K562 (cell line): ENCODE data around the gene RTBDN. TPM values are rescaled to one million over a fixed set of nuclear protein-coding genes. Genes with fewer than 3 reads are reported as not detected.
A peak's percentile ranks its signal among the peaks of the same experiment; 100 is the strongest.

Experiments
- BMI1 ChIP-seq: fragments of 150-350 bp; IDR thresholded peaks from 2 replicates; pipeline ENCODE4 v1.6.1; 2014; ENCODE audit warnings: low read length
- BRD9 ChIP-seq: fragments of 450-650 bp; IDR thresholded peaks from 2 replicates; pipeline ENCODE4 v1.6.1; 2018; ENCODE audit warnings: low read depth; ENCODE audit not compliant: partially characterized antibody
- CTCF ChIP-seq, 3 experiments: IDR thresholded peaks in 2 of 3; conservative IDR thresholded peaks in 1 of 3; 2 replicates each; pipeline ENCODE4 v1.5.1; 2011 to 2012; ENCODE audit warnings: low read length in 3 of 3, mild to moderate bottlenecking in 3 of 3, control low read depth in 2 of 3, improper control_type of control experiment in 1 of 3, inconsistent platforms in 1 of 3, low read depth in 1 of 3, mixed read lengths in 1 of 3, moderate library complexity in 1 of 3; ENCODE audit not compliant: insufficient read depth in 2 of 3
- E2F4 ChIP-seq: sonication (generic); formaldehyde crosslinking; IDR thresholded peaks from 2 replicates; pipeline ENCODE4 v1.8.0; 2022; ENCODE audit warnings: mild to moderate bottlenecking, low read depth, missing genetic modification reagents
- EWSR1 ChIP-seq: fragments of 450-650 bp; IDR thresholded peaks from 2 replicates; pipeline ENCODE4 v1.6.1; 2018; ENCODE audit warnings: borderline replicate concordance, mild to moderate bottlenecking, low read depth, moderate library complexity; ENCODE audit not compliant: partially characterized antibody
- FIP1L1 ChIP-seq: fragments of 200-400 bp; formaldehyde crosslinking; IDR thresholded peaks from 2 replicates; pipeline ENCODE4 v1.6.1; 2018; ENCODE audit warnings: mild to moderate bottlenecking, low read depth, low read length; ENCODE audit not compliant: poor library complexity, severe bottlenecking
- HDAC1 ChIP-seq, 2 experiments: fragments of 450-650 bp; IDR thresholded peaks; 2 replicates each; pipeline ENCODE4 v1.6.1; 2016 to 2017; ENCODE audit warnings: inconsistent platforms in 1 of 2, mild to moderate bottlenecking in 1 of 2, moderate library complexity in 1 of 2
- HDAC2 ChIP-seq: fragments of 450-650 bp; IDR thresholded peaks from 2 replicates; pipeline ENCODE4 v1.6.1; 2016; ENCODE audit warnings: mild to moderate bottlenecking
- HMGN3 ChIP-seq: IDR thresholded peaks from 2 replicates; pipeline ENCODE4 v1.6.1; 2011; ENCODE audit warnings: borderline replicate concordance, low read depth, mild to moderate bottlenecking, mixed read lengths, low read length; ENCODE audit not compliant: insufficient read length; ENCODE audit errors: extremely low read depth
- LCOR ChIP-seq: sonication (generic); formaldehyde crosslinking; IDR thresholded peaks from 2 replicates; pipeline ENCODE4 v1.8.0; 2022; ENCODE audit warnings: mild to moderate bottlenecking, missing genetic modification reagents
- NR3C1 ChIP-seq: sonication (generic); formaldehyde crosslinking; IDR thresholded peaks from 2 replicates; pipeline ENCODE4 v1.8.1; 2022; ENCODE audit warnings: missing genetic modification reagents
- PRDM10 ChIP-seq: fragments of 450-650 bp; IDR thresholded peaks from 2 replicates; pipeline ENCODE4 v1.6.1; 2018; ENCODE audit not compliant: partially characterized antibody
- RBM15 ChIP-seq: fragments of 200-400 bp; formaldehyde crosslinking; IDR thresholded peaks from 2 replicates; pipeline ENCODE4 v1.6.1; 2018; ENCODE audit warnings: mild to moderate bottlenecking, low read length, moderate library complexity; ENCODE audit not compliant: insufficient read depth
- SP1 ChIP-seq: sonication (generic); formaldehyde crosslinking; IDR thresholded peaks from 2 replicates; pipeline ENCODE4 v1.8.1; 2022; ENCODE audit warnings: mild to moderate bottlenecking, missing genetic modification reagents
- SRSF9 ChIP-seq: fragments of 200-400 bp; formaldehyde crosslinking; IDR thresholded peaks from 2 replicates; pipeline ENCODE4 v1.6.1; 2017; ENCODE audit warnings: low read depth, low read length, borderline replicate concordance
- USF2 ChIP-seq: sonication (generic); formaldehyde crosslinking; IDR thresholded peaks from 2 replicates; pipeline ENCODE4 v1.5.0; 2020; ENCODE audit warnings: missing genetic modification reagents
- WHSC1 ChIP-seq: IDR thresholded peaks from one replicate; pipeline ENCODE4 v1.6.1; 2012; ENCODE audit warnings: low read length, control low read depth, inconsistent platforms
- ZNF121 ChIP-seq: sonication (generic); formaldehyde crosslinking; conservative IDR thresholded peaks from 2 replicates; pipeline ENCODE4 v1.8.0; 2022; ENCODE audit warnings: missing genetic modification reagents
- ZNF79 ChIP-seq: fragments of 250-450 bp; sonication (Bioruptor Pico); IDR thresholded peaks from 2 replicates; pipeline ENCODE4 v1.4.0; 2020; ENCODE audit warnings: low read depth, mild to moderate bottlenecking, moderate library complexity
- polyA plus RNA-seq, 8 experiments: library from polyadenylated mRNA; depleted of rRNA in 4 of 8; stranded (reverse) in 5 of 8; unstranded in 3 of 8; fragments of >200 nt; fragmentation: Nextera tagmentation in 2 of 8; fragmentation: Illumina TruSeq in 1 of 8; extraction: Ambion mirVana in 2 of 8; extraction: Trizol in 1 of 8; gene quantifications; 2 replicates each; pipeline versions ENCODE4 v1.2.1 to v1.2.3, GENCODE V29; 2011 to 2014; ENCODE audit warnings: inconsistent platforms in 1 of 8, missing spikeins in 1 of 8
- total RNA-seq, 7 experiments: library from RNA; depleted of rRNA in 6 of 7; stranded (reverse); fragments of >200 nt in 6 of 7; fragmentation: Illumina TruSeq in 2 of 7; extraction: Trizol in 2 of 7; gene quantifications; 2 replicates each; pipeline versions ENCODE4 v1.2.1 to v1.2.3, GENCODE V29; 2011 to 2021; ENCODE audit warnings: low replicate concordance in 1 of 7

Gene RTBDN
- total and polyA plus RNA-seq, 9 of the 15 experiments (the other 6 are each of a cell fraction or from before 2014, with no cell fraction given), result 0.20 to 2.3 (median 0.72) TPM; not detected in 1

GRCh38 chr19:12840091-12841079 lies 6.0 kb upstream of the RTBDN start (continued):
- TF ChIP-seq ZNF121 (no peak), EWSR1 (no peak), CTCF (IDR thresholded peaks at IDR 0.05 in 2 of 3, conservative IDR thresholded peaks at IDR 0.05 in 1 of 3; ENCODE audit: insufficient read depth in 2 of 3, low read depth in 1 of 3, low read length in 3 of 3) (0 out of 6 replicates have a peak, but pooled peaks of 2 of the 3 experiments have one; percentile 1 to 5), LCOR (CRISPR knock-in tag) (no peak), BMI1 (no peak), SP1 (CRISPR knock-in tag) (peak; percentile 94), USF2 (CRISPR knock-in tag) (no peak), RBM15 (no peak), ZNF79 (CRISPR knock-in tag) (no peak), SRSF9 (no peak), BRD9 (no peak), FIP1L1 (no peak), WHSC1 (no peak), HDAC1 (IDR thresholded peaks at IDR 0.05) (peak in 1 of 2 experiments; percentile 73; a peak in 1 of 4 replicates), PRDM10 (peak; percentile 17), HMGN3 (peak; percentile 30), E2F4 (0 out of 2 replicates have a peak, but pooled peaks have one; percentile 28), HDAC2 (0 out of 2 replicates have a peak, but pooled peaks have one; percentile 12), NR3C1 (CRISPR knock-in tag) (no peak)
